Kidney (tissue), 14 donors: ENCODE results near the gene QKI. TPM values are rescaled to one million over a fixed set of nuclear protein-coding genes. Genes with fewer than 3 reads are reported as not detected.

Experiments
- DNase-seq, 5 donors: peaks; one replicate each; pipeline ENCODE4 v3.0.0-alpha.2; 2013 to 2020
- FAIRE-seq: peaks from 2 replicates; lab custom pipeline; 2012; peaks lifted over from hg19 to GRCh38; lab: Jason Lieb, UNC
- H3K27ac ChIP-seq, 2 donors: one replicate each; pipeline ENCODE4 v1.7.0; 2013; ENCODE audit warnings: low read depth in 2 of 2, low read length in 2 of 2, inconsistent platforms in 1 of 2
- H3K27me3 ChIP-seq: one replicate; pipeline ENCODE4 v1.7.1; 2013; ENCODE audit warnings: low read length, inconsistent platforms; ENCODE audit not compliant: control insufficient read depth, insufficient read depth
- H3K36me3 ChIP-seq, 3 donors: one replicate each; pipeline versions ENCODE4 v1.7.0 to v1.7.1; 2013; ENCODE audit warnings: low read length in 3 of 3, control low read depth in 1 of 3, inconsistent platforms in 1 of 3; ENCODE audit not compliant: insufficient read depth in 3 of 3, control insufficient read depth in 2 of 3
- H3K4me1 ChIP-seq, 3 donors: one replicate each; pipeline versions ENCODE4 v1.7.0 to v1.7.1; 2013; ENCODE audit warnings: low read length in 3 of 3, inconsistent platforms in 1 of 3, low read depth in 1 of 3; ENCODE audit not compliant: control insufficient read depth in 2 of 3, insufficient read depth in 2 of 3
- H3K4me3 ChIP-seq, 3 donors: one replicate each; pipeline versions ENCODE4 v1.7.0 to v1.8.1; 2013; ENCODE audit warnings: low read length in 3 of 3, control low read depth in 1 of 3, inconsistent platforms in 1 of 3
- H3K9ac ChIP-seq, 3 donors: one replicate each; pipeline versions ENCODE4 v1.7.0 to v1.7.1; 2013; ENCODE audit warnings: low read length in 3 of 3, control low read depth in 1 of 3, inconsistent platforms in 1 of 3
- H3K9me3 ChIP-seq, 3 donors: one replicate each; pipeline versions ENCODE4 v1.7.0 to v1.7.1; 2013; ENCODE audit warnings: low read length in 3 of 3, control low read depth in 1 of 3, inconsistent platforms in 1 of 3; ENCODE audit not compliant: control insufficient read depth in 2 of 3, insufficient read depth in 1 of 3
- CTCF ChIP-seq: IDR thresholded peaks from 3 replicates; pipeline ENCODE4 v1.5.1; 2012; ENCODE audit warnings: mild to moderate bottlenecking, moderate library complexity, borderline replicate concordance; ENCODE audit not compliant: insufficient read depth; ENCODE audit errors: extremely low read depth
- intact Hi-C: fragments of 100-400 bp; cut with DNase I; formaldehyde crosslinking; loops from one replicate; pipeline ENCODE4 v1.11.1; 2022
- polyA plus RNA-seq: library from polyadenylated mRNA; stranded (reverse); fragments of 350-450 nt; fragmentation: Illumina TruSeq; extraction: RNeasy Lipid Tissue Mini Kit (QIAGEN cat#74804); gene quantifications from one replicate; pipeline ENCODE4 v1.2.3, GENCODE V29; 2014; ENCODE audit warnings: low read depth, low replicate concordance; ENCODE audit not compliant: insufficient read depth
- total RNA-seq: library from RNA; stranded (reverse); fragmentation: NEBNext Ultra II Directional; extraction: Animal tissue kit (Norgen Biotek cat#: 25700); gene quantifications from one replicate; pipeline ENCODE4 v1.2.1, GENCODE V29; 2021
- donor health status: control.
- donor health status: control.
- donor health status: control.
- donor health status: control.
- donor health status: control.
- donor health status: DM: yes; HTN: yes; CAD: no.
- donor health status: Normal renal cell carcinoma (clear cell type).

Gene QKI
- total and polyA plus RNA-seq, 2 donors from 2014 or later, result 17.6 to 121 TPM

DNA sequence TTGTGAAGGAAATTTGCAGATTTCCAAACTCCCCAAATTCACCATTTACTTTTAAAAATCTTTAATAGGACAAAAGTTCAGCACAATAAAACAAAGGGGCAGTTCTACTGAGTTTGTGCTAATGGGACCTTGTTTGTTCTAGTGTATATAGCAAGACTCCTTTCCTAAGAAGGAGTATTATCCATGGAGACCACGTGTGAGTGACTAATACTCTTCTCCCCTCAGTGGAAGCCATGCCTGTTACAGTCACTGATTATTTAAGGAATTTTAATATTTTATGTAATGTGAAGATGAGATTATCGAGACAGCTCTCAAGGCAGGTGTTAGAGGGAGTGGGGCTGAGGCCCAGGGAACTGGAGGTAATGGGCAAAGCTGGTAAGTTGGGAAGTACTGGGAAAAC is 16.4 kb upstream of the QKI start:
- intact Hi-C loops, result no loop called here
- Histone ChIP-seq H3K27ac (no peak overlapping the region), H3K9ac (no peak overlapping the region), H3K4me1 (peaks cover 0 to 4% (median 0%) of the 10 kb centered on the region in 3 donors), H3K27me3 (no peaks in the 10 kb centered on the region), H3K9me3 (no peaks in the 10 kb centered on the region), H3K4me3 (no peak overlapping the region), H3K36me3 (no peaks in the 10 kb centered on the region)
- no peak for TF ChIP-seq CTCF
- DNase-seq, result no peak
- no peak for FAIRE-seq

DNA sequence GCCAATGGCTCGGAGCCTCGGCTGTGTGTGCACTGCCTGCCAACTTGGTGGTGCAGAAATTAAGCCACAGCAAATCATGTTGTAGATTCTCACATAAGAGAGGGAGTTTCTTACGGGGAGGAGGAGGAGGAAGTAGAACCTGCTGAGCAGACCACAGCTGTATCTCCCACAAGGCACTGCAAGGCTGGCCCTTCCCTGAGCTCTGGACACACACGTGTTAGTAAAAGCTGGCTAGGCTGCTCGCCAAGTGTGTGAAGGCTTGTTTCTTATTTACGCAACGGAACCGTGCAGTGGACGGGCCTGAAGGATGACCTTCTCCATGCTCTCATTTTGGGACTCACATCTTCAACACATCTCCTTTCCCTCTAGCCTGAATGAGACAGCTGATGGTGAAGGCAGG is 15.7 kb upstream of the QKI start:
- H3K9ac ChIP-seq, result no peak overlapping the region
- no peaks in the 10 kb centered on the region for H3K27me3 ChIP-seq
- H3K27ac ChIP-seq, result no peak overlapping the region
- peaks cover 0 to 4% (median 0%) of the 10 kb centered on the region in 3 donors for H3K4me1 ChIP-seq
- FAIRE-seq (no peak), DNase-seq (no peak)
- intact Hi-C loops, result no loop called here
- no peaks in the 10 kb centered on the region for H3K36me3 ChIP-seq
- no peak for TF ChIP-seq CTCF
- no peak overlapping the region for H3K4me3 ChIP-seq
- H3K9me3 ChIP-seq, result no peaks in the 10 kb centered on the region

DNA sequence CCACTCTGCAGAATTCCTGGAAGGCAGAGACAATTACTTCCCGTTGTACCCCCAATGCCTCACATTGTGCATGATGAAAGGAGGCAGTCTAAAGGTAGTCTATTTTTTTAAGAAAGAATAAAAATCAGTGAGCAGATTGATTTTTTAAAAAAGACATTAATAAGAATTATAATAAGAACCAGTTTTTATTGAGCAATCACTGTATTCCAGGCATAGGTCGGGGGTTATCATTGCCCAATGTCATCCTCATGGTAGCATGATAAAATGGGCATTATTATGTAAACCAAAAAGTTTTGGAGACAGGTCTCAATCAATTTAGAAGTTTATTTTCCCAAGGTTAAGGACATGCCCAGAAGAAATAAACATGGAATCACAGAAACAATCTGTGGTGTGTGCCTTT is 14.0 kb upstream of the QKI start:
- no peak overlapping the region for H3K4me3 ChIP-seq
- no peaks in the 10 kb centered on the region for H3K27me3 ChIP-seq
- no peak for FAIRE-seq
- H3K27ac ChIP-seq, result no peak overlapping the region
- no peak for DNase-seq
- no peaks in the 10 kb centered on the region for H3K9me3 ChIP-seq
- no peaks in the 10 kb centered on the region for H3K36me3 ChIP-seq
- no peak overlapping the region for H3K9ac ChIP-seq
- intact Hi-C loops, result no loop called here
- H3K4me1 ChIP-seq, result peaks cover 0 to 14% (median 0%) of the 10 kb centered on the region in 3 donors
- TF ChIP-seq CTCF, result no peak
